Neutrophil (primary cell): ENCODE results near the gene BST1.
A peak's percentile ranks its signal among the peaks of the same experiment; 100 is the strongest.

Experiments
- H3K27ac ChIP-seq: fragments of 200-600 bp; sonication (generic); 2 replicates; pipeline ENCODE4 v1.5.1; 2016; ENCODE audit warnings: mild to moderate bottlenecking, moderate library complexity
- H3K27me3 ChIP-seq: fragments of 200-600 bp; sonication (generic); 2 replicates; pipeline ENCODE4 v1.6.0; 2016; ENCODE audit warnings: mild to moderate bottlenecking
- H3K36me3 ChIP-seq: fragments of 200-600 bp; sonication (generic); 2 replicates; pipeline ENCODE4 v1.5.1; 2017
- H3K4me1 ChIP-seq, 2 experiments: fragments of 200-600 bp in 1 of 2; sonication (generic) in 1 of 2; 1 replicate in 1 of 2; 2 replicates in 1 of 2; pipeline versions ENCODE4 v1.5.1 to v1.6.1; 2013 to 2016; ENCODE audit warnings: low read depth in 1 of 2, low read length in 1 of 2, mild to moderate bottlenecking in 1 of 2, moderate library complexity in 1 of 2; ENCODE audit not compliant: control insufficient read depth in 1 of 2, insufficient read depth in 1 of 2
- H3K4me3 ChIP-seq, 2 experiments: fragments of 200-600 bp in 1 of 2; sonication (generic) in 1 of 2; 1 replicate in 1 of 2; 2 replicates in 1 of 2; pipeline ENCODE4 v1.5.1; 2013 to 2016; ENCODE audit warnings: low read depth in 1 of 2, low read length in 1 of 2, mild to moderate bottlenecking in 1 of 2, moderate library complexity in 1 of 2
- H3K9me3 ChIP-seq: fragments of 200-600 bp; sonication (generic); 2 replicates; pipeline ENCODE4 v1.5.1; 2016
- CTCF ChIP-seq: fragments of 200-600 bp; sonication (generic); IDR thresholded peaks from 2 replicates; pipeline ENCODE4 v1.5.1; 2016; ENCODE audit warnings: antibody characterized with exemption

The BST1 gene

GRCh38 chr4:15677507-15677988 lies 25.3 kb upstream of the BST1 start:
- no peak for TF ChIP-seq CTCF
- Histone ChIP-seq H3K27me3 (no peaks in the 10 kb centered on the region), H3K27ac (peak overlapping the region; percentile 81), H3K4me1 (peaks cover 98% of the 10 kb centered on the region in 2 experiments), H3K36me3 (no peaks in the 10 kb centered on the region), H3K4me3 (no peak overlapping the region), H3K9me3 (no peaks in the 10 kb centered on the region)

GRCh38 chr4:15681067-15681371 lies 21.8 kb upstream of the BST1 start:
- TF ChIP-seq CTCF, result no peak
- H3K4me1 ChIP-seq, result peaks cover 98 to 99% of the 10 kb centered on the region in 2 experiments
- H3K27me3 ChIP-seq, result no peaks in the 10 kb centered on the region
- H3K9me3 ChIP-seq, result no peaks in the 10 kb centered on the region
- peak overlapping the region; percentile 91 for H3K27ac ChIP-seq
- peak overlapping the region; percentile 89 to 98 for H3K4me3 ChIP-seq
- H3K36me3 ChIP-seq, result no peaks in the 10 kb centered on the region

GRCh38 chr4:15681372-15682241 lies 21.3 kb upstream of the BST1 start, which contains the start of gene FAM200B:
Gene FAM200B, plus strand, starts transcription at chr4:15681827. Its CDS starts 5,151 bp downstream, at chr4:15686978.
- Histone ChIP-seq H3K27ac (peak within 1 kb of the TSS; percentile 91), H3K4me1 (peaks cover 98 to 99% of the 10 kb centered on the region in 2 experiments), H3K4me3 (peak within 1 kb of the TSS; percentile 89 to 98), H3K27me3 (no peaks in the 10 kb centered on the region), H3K9me3 (no peaks in the 10 kb centered on the region), H3K36me3 (peaks cover 6% of the 10 kb centered on the region)
- TF ChIP-seq CTCF, result peak; percentile 56

- peaks cover 13% of the 10 kb centered on the region for H3K36me3 ChIP-seq
- peaks cover 98 to 99% of the 10 kb centered on the region in 2 experiments for H3K4me1 ChIP-seq
- TF ChIP-seq CTCF, result no peak
Measured at GRCh38 chr4:15682242-15683142, 20.4 kb upstream of the BST1 start.

GRCh38 chr4:15683143-15683495 lies 19.7 kb upstream of the BST1 start:
- Histone ChIP-seq H3K9me3 (no peaks in the 10 kb centered on the region), H3K27me3 (no peaks in the 10 kb centered on the region), H3K36me3 (peaks cover 16% of the 10 kb centered on the region), H3K4me3 (peak overlapping the region; percentile 89 to 98), H3K4me1 (peaks cover 98 to 99% of the 10 kb centered on the region in 2 experiments), H3K27ac (peak overlapping the region; percentile 91)
- TF ChIP-seq CTCF, result no peak

More at GRCh38 chr4:15682242-15683142, 20.4 kb upstream of the BST1 start:
- peak overlapping the region; percentile 89 to 98 for H3K4me3 ChIP-seq
- H3K27me3 ChIP-seq, result no peaks in the 10 kb centered on the region
- H3K27ac ChIP-seq, result peak overlapping the region; percentile 91
- no peaks in the 10 kb centered on the region for H3K9me3 ChIP-seq
